ENCODE measurements around the gene FABP1.

The FABP1 gene

DNA sequence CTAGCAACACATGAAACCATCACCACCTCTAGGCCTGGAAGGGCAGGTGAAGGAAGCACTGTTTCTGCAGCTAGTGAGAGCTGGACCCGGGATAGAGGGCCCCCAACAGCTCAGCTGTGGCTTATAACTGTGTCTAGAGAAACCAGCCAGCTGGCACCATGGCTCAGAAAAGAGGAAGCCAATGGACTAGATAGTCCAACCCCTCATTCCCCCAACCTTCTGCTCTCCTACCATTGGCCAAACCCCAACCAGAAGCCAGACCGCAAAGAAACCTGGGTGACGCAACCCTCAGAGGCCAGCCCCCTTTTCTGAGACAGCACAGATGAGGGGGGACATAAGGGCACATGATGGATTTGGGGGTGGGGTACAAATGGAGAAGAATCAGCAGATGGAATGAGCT is 35.9 kb downstream of the FABP1 start:
- Histone ChIP-seq H3K36me3 (ENCODE audit: insufficient read depth, low read length) (no peaks in the 10 kb centered on the region), H3K9me3 (ENCODE audit: insufficient read depth, low read length, severe bottlenecking) (no peaks in the 10 kb centered on the region), H3K27me3 (ENCODE audit: insufficient read depth, low read length, poor library complexity) (no peaks in the 10 kb centered on the region), H3K79me2 (ENCODE audit: insufficient read depth, low read length) (no peaks in the 10 kb centered on the region), H3K4me1 (ENCODE audit: insufficient read depth, low read length) (no peaks in the 10 kb centered on the region), H2AFZ (ENCODE audit: low read depth, low read length) (no peak overlapping the region), H3K4me2 (ENCODE audit: insufficient read depth, low read length) (no peak overlapping the region), H3K27ac (ENCODE audit: low read length) (no peak overlapping the region), H4K20me1 (ENCODE audit: insufficient read depth, low read length) (no peaks in the 10 kb centered on the region), H3K9ac (ENCODE audit: low read depth, low read length) (no peak overlapping the region), H3K4me3 (ENCODE audit: low read depth in 1 of 2, low read length in 2 of 2) (no peak overlapping the region)
- ATAC-seq (ENCODE audit: insufficient read depth, low read depth): no peak
- TF ChIP-seq EZH2 (IDR thresholded peaks at IDR 0.05; ENCODE audit: borderline replicate concordance, low read depth, low read length, severe bottlenecking): no peak
- TF ChIP-seq, protein P1, sequence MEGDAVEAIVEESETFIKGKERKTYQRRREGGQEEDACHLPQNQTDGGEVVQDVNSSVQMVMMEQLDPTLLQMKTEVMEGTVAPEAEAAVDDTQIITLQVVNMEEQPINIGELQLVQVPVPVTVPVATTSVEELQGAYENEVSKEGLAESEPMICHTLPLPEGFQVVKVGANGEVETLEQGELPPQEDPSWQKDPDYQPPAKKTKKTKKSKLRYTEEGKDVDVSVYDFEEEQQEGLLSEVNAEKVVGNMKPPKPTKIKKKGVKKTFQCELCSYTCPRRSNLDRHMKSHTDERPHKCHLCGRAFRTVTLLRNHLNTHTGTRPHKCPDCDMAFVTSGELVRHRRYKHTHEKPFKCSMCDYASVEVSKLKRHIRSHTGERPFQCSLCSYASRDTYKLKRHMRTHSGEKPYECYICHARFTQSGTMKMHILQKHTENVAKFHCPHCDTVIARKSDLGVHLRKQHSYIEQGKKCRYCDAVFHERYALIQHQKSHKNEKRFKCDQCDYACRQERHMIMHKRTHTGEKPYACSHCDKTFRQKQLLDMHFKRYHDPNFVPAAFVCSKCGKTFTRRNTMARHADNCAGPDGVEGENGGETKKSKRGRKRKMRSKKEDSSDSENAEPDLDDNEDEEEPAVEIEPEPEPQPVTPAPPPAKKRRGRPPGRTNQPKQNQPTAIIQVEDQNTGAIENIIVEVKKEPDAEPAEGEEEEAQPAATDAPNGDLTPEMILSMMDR (IDR thresholded peaks at IDR 0.05; ENCODE audit: borderline replicate concordance, extremely low read depth, low read length, poor library complexity, severe bottlenecking): no peak
- no peak for DNase-seq

DNA sequence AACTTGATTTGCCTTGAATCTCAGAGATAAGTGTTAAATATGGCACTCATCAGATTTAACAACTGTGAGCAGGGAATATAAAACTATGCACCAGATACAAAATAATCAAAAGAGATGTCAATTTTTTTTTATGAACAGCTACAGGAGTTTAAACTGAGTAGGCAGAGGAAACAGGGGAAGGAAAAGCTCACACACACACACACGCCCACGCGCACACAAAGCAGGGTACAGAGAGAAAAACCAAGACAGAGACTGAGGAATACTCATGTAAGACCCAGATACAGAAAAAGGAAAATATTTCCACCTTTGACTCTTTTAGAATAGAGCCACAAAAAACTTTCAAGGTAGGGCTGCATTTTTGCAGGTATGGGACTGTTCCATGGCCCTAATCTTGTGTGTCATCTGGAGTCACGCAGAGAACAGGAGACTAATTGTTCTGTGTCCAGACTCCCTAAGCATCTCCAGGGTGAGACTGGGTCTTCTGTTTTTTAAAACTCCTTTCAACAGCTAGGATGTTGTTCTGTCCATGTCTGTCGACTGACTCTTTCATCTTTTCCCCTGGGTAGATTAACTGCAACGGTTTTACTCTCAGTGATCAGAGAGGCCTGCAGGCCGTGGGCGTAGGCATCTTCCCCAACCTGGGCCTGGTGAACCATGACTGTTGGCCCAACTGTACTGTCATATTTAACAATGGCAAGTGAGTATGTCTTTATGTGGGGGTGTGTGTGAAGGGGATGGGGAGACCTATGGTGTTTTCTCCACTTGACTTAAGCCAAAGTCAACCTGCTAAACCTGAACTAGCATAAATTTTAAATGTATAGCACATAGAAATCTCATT is 37.2 kb downstream of the FABP1 start:
- Histone ChIP-seq H3K79me2 (ENCODE audit: insufficient read depth, low read length) (no peaks in the 10 kb centered on the region), H3K27me3 (ENCODE audit: insufficient read depth, low read length, poor library complexity) (no peaks in the 10 kb centered on the region), H3K4me3 (ENCODE audit: low read depth in 1 of 2, low read length in 2 of 2) (no peak overlapping the region), H3K4me2 (ENCODE audit: insufficient read depth, low read length) (no peak overlapping the region), H3K4me1 (ENCODE audit: insufficient read depth, low read length) (no peaks in the 10 kb centered on the region), H3K27ac (ENCODE audit: low read length) (no peak overlapping the region), H3K9me3 (ENCODE audit: insufficient read depth, low read length, severe bottlenecking) (no peaks in the 10 kb centered on the region), H3K9ac (ENCODE audit: low read depth, low read length) (no peak overlapping the region), H3K36me3 (ENCODE audit: insufficient read depth, low read length) (no peaks in the 10 kb centered on the region), H4K20me1 (ENCODE audit: insufficient read depth, low read length) (no peaks in the 10 kb centered on the region), H2AFZ (ENCODE audit: low read depth, low read length) (no peak overlapping the region)
- TF ChIP-seq, protein P1 (IDR thresholded peaks at IDR 0.05; ENCODE audit: borderline replicate concordance, extremely low read depth, low read length, poor library complexity, severe bottlenecking): no peak
- TF ChIP-seq EZH2 (IDR thresholded peaks at IDR 0.05; ENCODE audit: borderline replicate concordance, low read depth, low read length, severe bottlenecking): no peak
- DNase-seq (no peak), ATAC-seq (ENCODE audit: insufficient read depth, low read depth) (no peak)

DNA sequence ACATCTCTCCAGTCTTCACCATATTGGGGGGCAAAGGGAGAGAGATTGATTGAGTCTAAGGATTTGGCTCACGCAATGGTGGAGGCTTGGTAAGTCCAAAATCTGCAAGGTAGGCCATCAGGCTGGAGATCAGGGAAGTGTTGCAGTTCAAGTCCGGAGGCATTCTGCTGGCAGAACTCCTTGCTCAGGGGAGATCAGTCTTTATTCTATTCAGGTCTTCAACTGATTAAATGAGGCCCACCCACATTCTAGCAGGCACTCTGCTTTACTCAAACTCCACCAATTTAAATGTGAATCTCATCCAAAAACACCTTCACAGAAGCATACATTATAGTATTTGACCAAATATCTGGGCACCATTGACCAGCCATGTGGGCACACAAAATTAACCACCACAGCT is 38.9 kb downstream of the FABP1 start:
- no peaks in the 10 kb centered on the region for H3K4me1 ChIP-seq (ENCODE audit: insufficient read depth, low read length)
- no peak overlapping the region for H3K4me2 ChIP-seq (ENCODE audit: insufficient read depth, low read length)
- no peaks in the 10 kb centered on the region for H3K9me3 ChIP-seq (ENCODE audit: insufficient read depth, low read length, severe bottlenecking)
- H3K9ac ChIP-seq (ENCODE audit: low read depth, low read length): no peak overlapping the region
- TF ChIP-seq EZH2 (IDR thresholded peaks at IDR 0.05; ENCODE audit: borderline replicate concordance, low read depth, low read length, severe bottlenecking): no peak
- TF ChIP-seq, protein P1 (IDR thresholded peaks at IDR 0.05; ENCODE audit: borderline replicate concordance, extremely low read depth, low read length, poor library complexity, severe bottlenecking): no peak
- no peak for DNase-seq
- H3K27me3 ChIP-seq (ENCODE audit: insufficient read depth, low read length, poor library complexity): no peaks in the 10 kb centered on the region
- no peak overlapping the region for H3K27ac ChIP-seq (ENCODE audit: low read length)
- H4K20me1 ChIP-seq (ENCODE audit: insufficient read depth, low read length): no peaks in the 10 kb centered on the region
- no peak overlapping the region for H3K4me3 ChIP-seq (ENCODE audit: low read depth in 1 of 2, low read length in 2 of 2)
- H3K79me2 ChIP-seq (ENCODE audit: insufficient read depth, low read length): no peaks in the 10 kb centered on the region
- no peaks in the 10 kb centered on the region for H3K36me3 ChIP-seq (ENCODE audit: insufficient read depth, low read length)
- ATAC-seq (ENCODE audit: insufficient read depth, low read depth): no peak
- H2AFZ ChIP-seq (ENCODE audit: low read depth, low read length): no peak overlapping the region
